Kidney tubule cell (primary cell): Measurements from ENCODE around the gene TRAF3.
"Not testable (repeated sequence)": the region's sequence is repeated elsewhere in the genome, so short reads cannot be mapped to it uniquely, and the experiment has no call there.

Source experiments
- DNase-seq: peaks from one replicate; pipeline ENCODE4 v3.0.0-alpha.2; 2018; ENCODE audit warnings: low spot score

TRAF3 gene

DNA sequence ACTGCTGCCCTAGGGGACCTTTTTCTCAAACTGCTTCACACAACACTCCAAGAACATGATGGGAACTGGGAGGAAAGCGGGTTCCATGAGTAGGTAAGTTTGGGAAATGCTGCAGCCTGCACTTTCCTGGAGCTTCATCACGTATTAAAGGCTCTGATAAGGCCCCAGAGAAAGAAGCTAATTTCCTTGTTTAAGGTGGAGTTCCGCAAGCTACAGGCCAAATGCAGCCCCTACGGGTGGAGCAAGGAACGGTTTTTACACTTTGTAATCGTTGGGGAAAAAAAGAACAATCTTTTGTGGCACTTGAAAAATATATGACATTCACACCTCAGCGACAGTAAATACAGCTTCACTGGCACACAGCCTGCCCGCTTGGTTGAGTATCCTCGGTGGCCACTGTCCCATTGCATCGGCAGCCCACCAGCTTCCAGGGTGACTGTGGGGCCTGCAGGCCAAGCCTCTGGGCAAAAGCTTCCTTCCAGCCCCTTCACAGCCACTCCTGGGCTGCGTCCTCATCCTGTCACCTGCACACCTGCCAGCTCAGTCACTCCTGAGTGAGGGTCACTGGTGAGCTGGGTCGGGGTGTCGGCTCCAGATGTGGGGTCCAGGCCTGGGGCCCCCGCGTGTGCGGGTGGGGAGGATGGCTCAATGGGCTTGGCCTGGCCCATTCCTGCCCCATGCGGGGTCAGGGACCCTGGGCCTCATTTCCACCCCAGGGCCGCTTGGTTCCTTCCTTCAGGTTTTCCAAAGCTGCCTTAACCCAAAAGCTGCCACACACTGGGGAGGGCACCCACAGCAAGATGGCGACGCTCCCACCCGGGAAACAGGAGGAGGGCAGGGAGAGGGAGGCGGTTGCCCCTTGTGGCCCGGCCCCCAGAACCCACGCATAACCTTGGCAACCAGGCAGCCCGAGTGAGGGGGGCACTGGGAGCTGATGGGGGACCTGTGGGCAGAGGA, 147.7 kb downstream of the TRAF3 start:
- DNase-seq, result no peak

DNA sequence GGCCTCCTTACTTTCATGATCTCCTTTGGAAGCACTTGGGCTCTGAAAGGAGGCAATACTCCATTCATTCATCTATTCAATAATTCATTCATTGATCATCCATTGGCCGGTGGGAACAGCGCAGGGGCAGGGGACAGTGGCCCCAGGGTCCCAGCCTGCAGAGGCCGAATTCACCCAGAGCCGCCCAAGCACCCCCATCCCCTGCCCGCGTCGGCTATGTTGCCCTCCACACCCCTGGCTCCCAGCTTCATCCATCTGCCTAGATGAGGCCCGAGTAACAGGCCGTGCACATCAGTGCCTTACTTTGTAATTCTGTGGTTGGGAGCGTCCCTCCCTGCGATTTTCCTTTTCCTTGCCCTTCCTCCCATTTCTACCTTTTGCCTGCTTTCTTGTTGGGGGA, 148.4 kb downstream of the TRAF3 start:
- no peak for DNase-seq

DNA sequence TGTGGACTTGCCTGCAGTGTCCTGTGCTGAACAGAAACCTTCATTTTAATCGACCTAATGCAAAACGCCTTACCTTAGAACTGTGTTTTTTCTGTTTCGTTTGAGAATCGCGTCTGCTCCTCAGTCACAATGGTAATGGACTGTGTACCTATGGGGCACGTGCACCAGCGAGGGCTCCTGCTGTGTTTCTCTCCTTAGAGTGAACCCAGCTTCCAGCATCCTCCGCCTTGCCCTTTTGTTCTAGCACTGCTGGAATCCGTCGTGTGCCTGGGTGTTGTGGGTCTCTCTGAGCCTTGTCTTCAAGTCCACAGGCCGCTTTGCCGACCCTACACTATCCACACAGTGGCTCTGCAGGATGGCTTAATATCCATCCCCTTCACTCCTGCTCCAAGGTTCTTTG, 148.9 kb downstream of the TRAF3 start:
- no peak for DNase-seq

DNA sequence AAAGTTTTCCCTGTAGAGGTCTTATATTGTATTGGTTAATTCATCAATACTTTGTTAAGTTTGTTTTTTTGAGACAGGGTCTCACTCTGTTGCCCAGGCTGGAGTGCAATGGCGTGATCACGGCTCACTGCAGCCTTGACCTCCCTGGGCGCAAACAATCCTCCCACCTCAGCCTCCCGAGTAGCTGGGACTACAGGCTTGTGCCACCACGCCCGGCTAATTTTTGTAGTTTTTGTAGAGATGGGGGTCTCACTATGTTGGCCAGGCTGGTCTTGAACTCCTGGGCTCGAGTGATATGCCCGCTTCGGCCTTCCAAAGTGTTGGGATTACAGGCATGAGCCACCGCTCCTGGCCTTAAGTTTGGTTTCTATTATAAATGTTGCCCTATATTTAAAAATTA, 149.6 kb downstream of the TRAF3 start:
- not testable (repeated sequence) for DNase-seq

DNA sequence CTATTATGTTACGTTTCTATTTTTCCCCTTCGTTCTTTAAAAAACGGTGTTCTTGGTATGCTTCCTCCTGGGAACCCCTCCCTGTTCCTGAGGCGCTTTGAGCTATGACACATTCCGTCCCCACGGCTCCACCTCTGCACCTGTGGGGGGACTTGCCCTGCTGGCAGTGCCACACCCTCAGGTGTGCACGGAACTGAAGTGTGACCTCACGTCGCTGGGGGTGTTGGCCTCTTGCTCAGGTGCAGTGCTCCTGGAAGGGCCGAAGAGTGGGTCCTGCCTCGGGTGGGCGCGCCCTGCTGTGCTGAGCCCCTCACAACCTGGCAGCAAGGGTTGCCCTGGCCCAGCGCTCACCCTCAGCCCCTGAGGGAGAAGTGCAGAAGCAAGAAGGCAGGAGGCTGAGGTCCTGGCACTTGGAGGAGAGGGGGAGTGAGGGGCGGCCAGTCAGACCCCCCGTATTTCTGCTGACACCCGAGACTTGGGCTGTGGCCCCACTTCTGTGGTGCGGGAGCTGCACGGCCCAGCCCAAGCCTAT, 150.2 kb downstream of the TRAF3 start:
- DNase-seq, result peak; percentile 23

DNA sequence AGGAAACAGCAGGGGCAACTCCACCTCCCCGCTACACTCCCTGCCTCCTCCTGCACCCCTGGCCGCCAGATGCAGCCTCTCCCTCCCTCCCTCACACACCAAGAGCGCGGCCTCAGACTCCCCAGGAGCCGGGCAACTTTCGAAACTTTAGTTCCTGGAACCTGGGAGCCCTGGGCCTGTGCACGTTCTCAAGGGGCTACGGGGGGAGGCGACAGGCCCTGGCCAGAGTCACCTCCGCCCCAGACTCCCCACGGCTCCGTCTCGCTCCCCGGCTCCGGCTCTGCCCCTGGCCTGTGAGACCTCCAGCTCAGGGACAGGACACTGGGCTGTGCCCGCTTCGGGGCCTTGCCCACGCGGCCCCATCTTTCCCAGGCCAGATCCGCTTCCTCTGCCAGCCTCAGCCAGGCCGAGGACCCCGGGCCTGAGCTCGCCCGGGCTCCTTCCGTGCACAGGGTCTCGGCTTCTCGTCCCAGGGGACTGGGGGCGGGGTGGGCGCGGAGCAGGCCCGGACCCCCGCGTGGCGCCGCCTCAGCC, 150.7 kb downstream of the TRAF3 start:
- no peak for DNase-seq

DNA sequence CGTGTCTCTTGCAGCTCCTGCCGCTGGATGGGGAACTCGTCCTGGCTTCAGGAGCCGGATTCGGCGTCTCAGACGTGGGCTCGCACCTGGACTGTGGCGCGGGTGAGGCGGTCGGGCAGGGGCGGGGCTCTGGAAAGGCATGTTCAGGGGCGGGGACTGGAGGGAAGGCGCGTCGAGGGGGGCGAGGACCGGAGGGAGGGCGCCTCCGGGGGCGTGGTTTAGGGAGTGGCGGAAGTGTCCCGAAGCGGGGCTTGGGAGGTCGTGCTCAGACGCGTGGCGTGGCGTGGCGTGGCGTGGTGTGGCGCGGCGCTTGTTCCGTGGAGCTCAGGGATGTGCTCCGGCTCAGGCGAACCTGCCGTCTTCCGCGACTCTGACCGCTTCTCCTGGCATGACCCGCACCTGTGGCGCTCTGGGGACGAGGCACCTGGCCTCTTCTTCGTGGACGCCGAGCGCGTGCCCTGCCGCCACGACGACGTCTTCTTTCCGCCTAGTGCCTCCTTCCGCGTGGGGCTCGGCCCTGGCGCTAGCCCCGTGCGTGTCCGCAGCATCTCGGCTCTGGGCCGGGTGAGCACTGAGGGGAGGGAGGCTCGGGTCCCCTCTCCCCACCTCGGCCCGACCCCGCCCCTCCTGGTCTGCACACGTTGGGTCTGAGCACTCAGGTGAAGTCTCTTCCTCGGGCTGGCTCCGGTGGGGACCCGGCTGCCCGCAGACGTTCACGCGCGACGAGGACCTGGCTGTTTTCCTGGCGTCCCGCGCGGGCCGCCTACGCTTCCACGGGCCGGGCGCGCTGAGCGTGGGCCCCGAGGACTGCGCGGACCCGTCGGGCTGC, 151.4 kb downstream of the TRAF3 start:
- DNase-seq, result peak; percentile 58

DNA sequence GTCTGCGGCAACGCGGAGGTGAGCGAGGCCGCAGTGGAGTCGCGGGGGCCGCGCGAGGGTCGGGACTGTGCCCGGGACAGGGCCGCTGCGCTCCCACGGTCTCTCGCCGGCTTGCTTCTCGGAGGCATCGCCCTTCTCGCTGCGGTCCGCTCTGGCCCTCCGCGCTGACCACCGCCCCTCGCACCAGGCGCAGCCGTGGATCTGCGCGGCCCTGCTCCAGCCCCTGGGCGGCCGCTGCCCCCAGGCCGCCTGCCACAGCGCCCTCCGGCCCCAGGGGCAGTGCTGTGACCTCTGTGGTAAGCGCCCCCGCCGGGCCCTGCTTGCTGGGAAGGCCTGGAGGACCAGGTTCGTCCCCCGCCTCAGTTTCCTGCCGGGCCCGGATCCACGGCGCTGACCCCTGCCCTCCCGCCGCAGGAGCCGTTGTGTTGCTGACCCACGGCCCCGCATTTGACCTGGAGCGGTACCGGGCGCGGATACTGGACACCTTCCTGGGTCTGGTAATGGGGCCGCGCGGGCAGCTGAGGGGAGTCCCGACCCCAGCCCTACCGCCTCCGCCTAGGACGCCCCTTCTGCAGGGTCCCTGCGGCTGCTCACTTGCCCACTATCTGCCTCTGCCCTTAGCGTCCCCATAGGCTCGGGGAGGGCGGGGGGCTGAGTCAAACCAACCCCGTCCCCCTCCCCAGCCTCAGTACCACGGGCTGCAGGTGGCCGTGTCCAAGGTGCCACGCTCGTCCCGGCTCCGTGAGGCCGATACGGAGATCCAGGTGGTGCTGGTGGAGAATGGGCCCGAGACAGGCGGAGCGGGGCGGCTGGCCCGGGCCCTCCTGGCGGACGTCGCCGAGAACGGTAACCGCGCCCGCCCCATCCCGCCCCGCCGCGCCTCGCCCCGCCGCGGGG, 152.2 kb downstream of the TRAF3 start:
- no peak for DNase-seq

DNA sequence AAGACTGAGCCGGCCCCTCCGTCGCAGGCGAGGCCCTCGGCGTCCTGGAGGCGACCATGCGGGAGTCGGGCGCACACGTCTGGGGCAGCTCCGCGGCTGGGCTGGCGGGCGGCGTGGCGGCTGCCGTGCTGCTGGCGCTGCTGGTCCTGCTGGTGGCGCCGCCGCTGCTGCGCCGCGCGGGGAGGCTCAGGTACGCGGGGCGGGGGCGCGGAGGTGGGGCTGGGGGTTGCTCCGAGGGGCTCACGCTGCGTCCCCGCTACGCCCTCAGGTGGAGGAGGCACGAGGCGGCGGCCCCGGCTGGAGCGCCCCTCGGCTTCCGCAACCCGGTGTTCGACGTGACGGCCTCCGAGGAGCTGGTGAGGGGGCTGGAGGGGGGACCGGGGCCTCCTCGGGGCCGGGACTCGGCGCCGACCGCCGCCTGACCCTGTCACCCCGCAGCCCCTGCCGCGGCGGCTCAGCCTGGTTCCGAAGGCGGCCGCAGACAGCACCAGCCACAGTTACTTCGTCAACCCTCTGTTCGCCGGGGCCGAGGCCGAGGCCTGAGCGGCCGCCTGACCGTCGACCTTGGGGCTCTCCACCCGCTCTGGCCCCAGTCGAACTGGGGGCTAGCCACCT, 153.0 kb downstream of the TRAF3 start:
- DNase-seq, result no peak

DNA sequence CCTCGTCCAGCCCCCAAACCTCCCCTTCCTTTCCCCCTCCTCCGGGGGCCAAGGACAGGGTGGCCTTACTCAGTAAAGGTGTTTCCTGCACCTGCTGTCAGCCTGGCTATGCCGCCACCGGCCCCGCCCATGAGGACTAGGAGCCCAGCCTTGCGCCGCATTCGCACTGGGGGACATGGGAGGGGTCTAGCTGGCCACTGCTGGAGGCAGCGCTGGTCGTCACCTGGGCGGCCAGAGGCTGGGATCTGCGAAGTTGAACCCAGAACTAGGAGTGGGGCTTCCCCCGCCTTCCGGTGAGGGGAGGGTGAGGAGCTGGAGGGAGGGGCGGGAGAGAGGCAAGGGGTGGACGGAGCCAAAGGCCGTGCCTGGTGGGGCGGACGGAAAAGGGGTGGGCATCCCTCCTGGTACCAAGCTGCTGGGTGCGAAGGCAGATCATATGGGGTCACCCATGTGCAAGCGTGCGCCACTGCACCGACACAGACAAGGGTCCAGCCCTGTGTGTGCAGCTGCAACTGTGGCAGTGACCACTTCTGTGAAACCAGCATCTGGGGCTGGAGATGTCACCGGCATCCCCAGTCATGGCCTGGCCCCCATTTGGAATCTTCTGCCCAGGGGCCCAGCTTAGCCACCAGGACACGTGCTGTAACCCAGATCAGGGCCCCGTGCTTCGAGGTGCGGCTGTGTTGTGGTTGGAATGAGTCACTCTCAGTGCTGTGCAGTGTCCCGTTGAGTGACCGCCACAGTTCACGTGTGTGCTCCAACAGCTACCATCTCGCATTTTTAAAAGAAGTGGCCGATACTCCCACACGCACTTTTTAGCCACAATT, 153.7 kb downstream of the TRAF3 start:
- peak; percentile 81 for DNase-seq

DNA sequence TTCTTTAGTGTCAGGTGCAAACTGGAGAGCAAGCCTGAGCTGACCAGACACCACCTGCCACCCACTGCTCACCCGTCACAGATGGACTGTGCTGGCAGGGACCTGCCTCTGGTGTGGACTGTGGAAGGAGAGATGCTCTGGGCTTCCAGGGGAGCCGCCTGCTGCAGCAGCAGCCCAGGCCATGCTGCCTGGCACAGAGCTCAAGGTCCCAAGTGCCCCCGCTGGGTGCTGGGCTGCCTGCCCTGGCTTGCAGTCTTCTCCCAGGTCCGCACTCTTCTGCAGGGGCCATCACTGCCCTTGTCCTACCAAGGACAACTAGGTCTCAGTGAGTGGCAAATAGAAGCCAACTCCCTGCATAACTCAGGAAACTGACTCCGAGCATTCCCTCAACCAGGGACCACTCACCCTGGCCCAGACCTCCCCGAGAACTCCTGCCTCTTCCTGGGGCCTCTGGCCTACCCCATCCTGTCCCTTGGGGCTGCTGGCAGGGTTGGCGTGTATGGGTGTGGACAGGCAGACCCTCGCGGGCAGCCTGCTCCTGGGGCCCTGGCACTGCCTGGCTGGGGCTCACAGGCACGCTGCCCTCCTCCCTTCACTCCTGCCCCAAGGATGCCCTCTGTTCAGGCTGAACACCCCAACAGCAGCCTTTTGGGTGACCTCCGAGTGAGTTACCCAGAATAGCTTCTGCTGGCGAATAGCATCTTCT, 154.5 kb downstream of the TRAF3 start:
- DNase-seq, result no peak

DNA sequence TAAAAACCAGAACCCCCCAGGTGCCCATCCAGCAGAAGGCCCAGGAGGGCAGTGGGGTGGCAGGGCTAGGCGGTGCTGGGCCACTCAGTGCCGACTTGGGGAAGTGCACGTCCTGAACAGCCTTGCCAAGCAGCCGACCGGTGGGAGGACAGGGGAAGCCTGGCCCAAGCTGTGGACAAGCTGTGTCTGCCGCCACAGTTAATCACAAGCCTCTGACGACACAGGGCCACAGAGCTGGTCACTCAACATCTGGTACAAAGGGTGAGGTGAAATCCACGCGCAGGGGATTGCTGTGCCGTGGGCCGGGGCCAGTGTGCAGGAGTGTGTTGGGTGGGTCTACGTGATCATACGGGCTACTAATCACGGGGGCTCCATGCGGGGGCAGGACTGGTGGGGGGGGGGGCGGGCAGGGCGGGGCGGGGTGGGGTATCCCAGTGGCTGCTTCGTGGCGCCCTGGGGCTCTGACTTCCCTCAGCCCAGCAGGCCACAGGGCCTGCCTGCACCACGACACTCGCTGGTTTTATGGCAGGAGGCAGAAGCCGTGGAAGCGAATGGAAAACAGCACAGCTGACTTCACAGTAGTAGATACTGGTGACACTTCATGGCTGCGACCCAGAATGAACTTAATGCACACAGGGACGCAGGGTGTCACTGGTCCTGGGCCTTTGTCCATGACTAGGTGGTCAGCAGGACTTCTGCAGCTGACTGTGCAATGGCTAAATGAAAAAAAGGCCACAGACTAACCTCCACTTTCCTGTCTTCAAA, 155.4 kb downstream of the TRAF3 start:
- DNase-seq, result no peak

DNA sequence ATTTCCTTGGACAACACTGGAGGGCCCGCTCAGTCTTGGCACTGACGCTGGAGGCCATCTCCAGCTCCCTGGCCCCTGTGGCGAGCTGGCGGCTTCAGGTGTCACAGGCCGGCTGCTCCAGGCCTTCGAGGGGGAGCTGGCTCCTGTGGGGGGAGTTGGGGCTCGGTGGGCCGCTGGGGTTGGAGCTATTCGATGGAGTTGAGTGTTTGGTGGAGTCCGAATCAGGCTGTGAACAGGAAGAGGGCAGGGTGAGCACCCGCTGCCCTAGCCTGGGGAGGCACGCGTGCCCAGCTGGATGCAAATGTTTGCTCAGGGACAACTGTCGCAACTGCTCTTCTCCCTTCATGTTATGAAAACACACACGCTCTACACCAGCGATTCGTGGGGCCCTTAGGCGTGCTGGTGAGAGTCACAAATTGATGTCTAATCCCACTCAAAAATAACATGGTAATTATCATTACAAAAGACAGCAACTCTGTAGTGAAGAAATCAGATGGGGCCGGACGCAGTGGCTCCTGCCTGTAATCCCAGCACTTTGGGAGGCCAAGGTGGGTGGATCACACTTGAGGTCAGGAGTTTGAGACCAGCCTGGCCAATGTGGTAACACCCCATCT, 156.5 kb downstream of the TRAF3 start:
- no peak for DNase-seq

DNA sequence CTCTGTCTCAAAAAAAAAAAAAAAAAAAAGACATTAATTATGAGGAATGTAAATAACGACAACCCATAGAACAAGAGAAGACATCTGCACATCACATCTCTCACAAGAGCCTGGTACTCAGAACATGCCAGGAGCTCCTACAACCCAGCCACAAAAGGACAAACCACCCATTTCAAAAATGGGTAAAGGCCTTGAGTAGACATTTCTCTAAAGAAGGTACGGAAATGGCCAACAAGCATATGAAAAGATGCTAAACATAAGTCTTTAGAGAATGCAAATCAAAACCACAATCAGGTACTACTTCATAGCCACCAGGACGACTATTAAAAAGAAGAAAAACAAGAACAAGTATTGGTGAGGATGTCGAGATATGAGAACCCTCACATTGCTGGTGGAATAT, 158.5 kb downstream of the TRAF3 start:
- no peak for DNase-seq

DNA sequence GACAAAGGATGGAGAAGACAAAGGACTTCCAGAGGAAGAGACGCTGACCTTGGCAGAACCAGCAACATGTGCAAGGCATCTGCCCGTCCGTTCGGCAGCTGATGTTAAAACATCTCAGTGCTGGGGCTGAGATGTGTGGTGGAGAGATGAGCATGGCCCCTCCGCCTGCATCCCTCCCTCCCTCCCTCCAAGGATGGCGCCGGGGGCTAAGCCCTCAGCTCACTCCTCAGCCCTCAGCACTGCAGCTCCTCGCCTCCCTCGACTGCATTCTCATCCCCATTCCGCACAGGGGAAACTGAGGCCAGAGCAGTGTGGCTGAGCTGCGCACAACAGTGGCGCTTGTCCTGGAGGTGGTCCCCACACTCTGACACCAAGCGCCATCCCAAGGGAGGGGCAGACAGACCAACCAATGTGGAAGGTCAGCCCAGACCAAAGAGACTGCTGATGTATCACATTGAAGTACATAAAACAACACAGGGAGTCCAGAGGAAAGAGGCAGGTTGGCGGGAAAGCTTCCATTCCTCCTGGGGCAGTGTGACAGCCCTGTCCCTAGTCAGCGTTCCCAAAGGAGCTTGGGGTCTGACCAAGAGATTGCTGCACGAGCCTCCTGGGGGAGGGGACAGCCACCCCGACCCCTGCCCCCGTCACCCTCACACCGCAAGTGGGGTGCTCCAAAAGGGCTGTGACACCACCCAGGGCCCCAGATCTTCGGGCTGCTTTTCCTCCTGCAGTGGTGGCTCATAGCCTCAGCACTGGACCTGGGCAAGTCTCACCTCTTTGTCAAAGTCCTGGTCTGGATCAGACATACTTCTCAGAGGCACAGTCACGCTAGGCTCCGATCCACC, 160.3 kb downstream of the TRAF3 start:
- no peak for DNase-seq

DNA sequence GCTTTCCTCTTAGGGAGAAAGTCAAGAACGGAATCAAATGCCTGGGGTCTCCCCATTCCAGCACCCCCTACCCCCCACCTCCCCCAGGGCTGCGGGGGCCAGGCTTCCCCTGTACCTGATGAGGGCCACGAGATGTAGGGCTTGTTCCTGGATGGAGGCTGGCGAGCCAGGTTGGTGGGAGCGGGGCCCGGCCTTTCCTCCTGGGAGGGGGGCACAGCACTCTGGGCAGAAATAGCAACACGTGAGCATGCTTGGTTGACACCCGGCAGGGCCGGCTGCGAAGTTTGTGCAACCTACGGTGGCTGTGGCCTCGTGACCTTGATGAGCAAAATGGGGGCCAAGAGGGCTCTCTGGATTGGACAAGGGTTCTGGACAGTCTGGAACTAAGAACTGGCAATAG, 160.9 kb downstream of the TRAF3 start:
- no peak for DNase-seq

DNA sequence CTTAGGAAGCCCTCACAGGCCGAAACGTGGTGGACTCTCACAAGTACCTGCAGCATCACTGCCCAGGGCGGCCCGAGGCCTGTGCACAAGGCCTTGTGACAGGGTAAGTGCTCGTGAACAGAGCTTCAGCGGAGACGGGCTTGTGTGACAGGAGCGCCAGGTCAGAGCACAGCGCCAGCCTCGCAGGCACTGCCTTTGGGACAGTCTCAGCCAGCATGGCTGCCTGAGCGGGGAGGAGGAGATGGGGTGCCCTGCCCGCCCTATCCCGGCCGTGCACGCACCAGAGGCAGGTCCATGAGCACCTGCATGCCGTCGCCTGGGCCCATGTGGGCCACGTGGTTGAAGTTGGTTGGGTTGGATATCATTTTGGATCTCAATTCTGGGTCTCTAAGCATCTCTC, 162.1 kb downstream of the TRAF3 start:
- no peak for DNase-seq
